H1 (cell line): ENCODE results near the gene NOS2. TPM values are rescaled to one million over a fixed set of nuclear protein-coding genes. Genes with fewer than 3 reads are reported as not detected.

Experiments used
- CTCF ChIA-PET: fragments of 300-600 bp; sonication (Branson Sonifier 250); formaldehyde crosslinking; loops from one replicate; lab custom pipeline; 2021; ENCODE audit not compliant: partially characterized antibody; lab: Charles Lee
- POLR2A ChIA-PET: fragments of 300-600 bp; sonication (Branson Sonifier 250); formaldehyde crosslinking; loops from one replicate; lab custom pipeline; 2021; ENCODE audit warnings: inconsistent platforms; ENCODE audit not compliant: partially characterized antibody; lab: Charles Lee
- DNase-seq, 2 experiments: peaks; one replicate each; pipeline versions ENCODE4 v3.0.0 to v3.0.0-alpha.2; 2010 to 2022; ENCODE audit warnings: low spot score in 2 of 2, low read depth in 1 of 2, mixed read lengths in 1 of 2
- FAIRE-seq: peaks from 2 replicates; lab custom pipeline; 2011; peaks lifted over from hg19 to GRCh38; lab: Jason Lieb, UNC
- H2AFZ ChIP-seq: 2 replicates; pipeline ENCODE4 v1.8.1; 2012; ENCODE audit warnings: low read length, inconsistent platforms
- H2AK5ac ChIP-seq: 2 replicates; pipeline ENCODE4 v1.6.1; 2013; ENCODE audit warnings: low read depth, low read length
- H2BK120ac ChIP-seq: replicated peaks from 2 replicates; pipeline ENCODE3; 2013; ENCODE audit warnings: low read depth, low read length, inconsistent platforms
- H2BK12ac ChIP-seq: 2 replicates; pipeline ENCODE4 v1.6.1; 2013; ENCODE audit warnings: low read depth, low read length
- H2BK15ac ChIP-seq: 2 replicates; pipeline ENCODE4 v1.6.1; 2013; ENCODE audit warnings: low read length
- H2BK20ac ChIP-seq: 2 replicates; pipeline ENCODE4 v1.6.1; 2013; ENCODE audit warnings: low read length
- H2BK5ac ChIP-seq: 2 replicates; pipeline ENCODE4 v1.6.1; 2013; ENCODE audit warnings: low read depth, low read length
- H3K14ac ChIP-seq: 2 replicates; pipeline ENCODE4 v1.6.1; 2013; ENCODE audit warnings: inconsistent platforms; ENCODE audit not compliant: insufficient read length
- H3K18ac ChIP-seq: 2 replicates; pipeline ENCODE4 v1.6.1; 2013; ENCODE audit warnings: low read length; ENCODE audit errors: extremely low read depth
- H3K23ac ChIP-seq: 2 replicates; pipeline ENCODE4 v1.6.1; 2013; ENCODE audit warnings: inconsistent platforms; ENCODE audit not compliant: insufficient read length
- H3K23me2 ChIP-seq: 2 replicates; pipeline ENCODE4 v1.6.1; 2013; ENCODE audit warnings: low read depth, low read length
- H3K27ac ChIP-seq: 2 replicates; pipeline ENCODE4 v1.6.1; 2011; ENCODE audit warnings: low read depth, low read length, inconsistent platforms
- H3K27me3 ChIP-seq, 4 experiments: replicated peaks in 1 of 4; 1 replicate in 1 of 4; 2 replicates in 3 of 4; pipeline versions ENCODE4 v1.6.1 to v1.8.1; 2011 to 2013; ENCODE audit warnings: low read length in 3 of 4, mild to moderate bottlenecking in 3 of 4, inconsistent platforms in 2 of 4, mixed read lengths in 2 of 4, moderate library complexity in 1 of 4; ENCODE audit not compliant: control insufficient read depth in 3 of 4, insufficient read depth in 3 of 4; ENCODE audit errors: extremely low read depth in 1 of 4
- H3K36me3 ChIP-seq, 4 experiments: 2 replicates each; pipeline versions ENCODE4 v1.6.1 to v1.8.1; 2011 to 2013; ENCODE audit warnings: mild to moderate bottlenecking in 4 of 4, low read length in 3 of 4, moderate library complexity in 2 of 4, control low read depth in 1 of 4, inconsistent platforms in 1 of 4; ENCODE audit not compliant: insufficient read depth in 4 of 4, control insufficient read depth in 2 of 4
- H3K4ac ChIP-seq: replicated peaks from 2 replicates; pipeline ENCODE3; 2013; ENCODE audit warnings: low read length, low read depth, mixed read lengths, inconsistent platforms; ENCODE audit not compliant: insufficient read length
- H3K4me1 ChIP-seq, 4 experiments: replicated peaks in 1 of 4; 1 replicate in 1 of 4; 2 replicates in 3 of 4; pipeline versions ENCODE4 v1.6.1 to v1.8.1; 2011 to 2013; ENCODE audit warnings: low read length in 3 of 4, inconsistent platforms in 2 of 4, mixed read lengths in 1 of 4; ENCODE audit not compliant: insufficient read depth in 4 of 4, control insufficient read depth in 3 of 4
- H3K4me2 ChIP-seq, 2 experiments: 2 replicates each; pipeline versions ENCODE4 v1.6.1 to v1.8.1; 2011 to 2013; ENCODE audit warnings: low read depth in 2 of 2, low read length in 2 of 2, control low read depth in 1 of 2, inconsistent platforms in 1 of 2, mild to moderate bottlenecking in 1 of 2; ENCODE audit not compliant: insufficient read depth in 1 of 2
- H3K4me3 ChIP-seq, 4 experiments: fragments of 200-600, 300-600 bp in 1 of 4; sonication (generic), shearing (Covaris generic), sonication (Bioruptor Twin) in 1 of 4; 2 replicates each; pipeline versions ENCODE4 v1.5.1 to v1.8.1; 2011 to 2016; ENCODE audit warnings: low read length in 4 of 4, low read depth in 3 of 4, control low read depth in 2 of 4, inconsistent platforms in 2 of 4, mild to moderate bottlenecking in 2 of 4, mixed read lengths in 1 of 4, moderate library complexity in 1 of 4; ENCODE audit not compliant: insufficient read depth in 2 of 4; ENCODE audit errors: extremely low read depth in 1 of 4
- H3K56ac ChIP-seq: replicated peaks from 2 replicates; pipeline ENCODE3; 2013; ENCODE audit warnings: low read depth, mild to moderate bottlenecking, mixed read lengths, low read length, inconsistent platforms; ENCODE audit not compliant: insufficient read length
- H3K79me1 ChIP-seq: 2 replicates; pipeline ENCODE4 v1.6.1; 2013; ENCODE audit warnings: low read depth, low read length, control low read depth
- H3K79me2 ChIP-seq, 2 experiments: 2 replicates each; pipeline versions ENCODE4 v1.6.1 to v1.8.1; 2012 to 2013; ENCODE audit warnings: low read length in 2 of 2, mild to moderate bottlenecking in 2 of 2, inconsistent platforms in 1 of 2; ENCODE audit not compliant: insufficient read depth in 2 of 2, control insufficient read depth in 1 of 2
- H3K9ac ChIP-seq, 4 experiments: replicated peaks in 1 of 4; 1 replicate in 1 of 4; 2 replicates in 3 of 4; pipeline versions ENCODE4 v1.6.1 to v1.8.1; 2011 to 2013; ENCODE audit warnings: low read depth in 3 of 4, low read length in 3 of 4, control low read depth in 2 of 4, mild to moderate bottlenecking in 2 of 4, moderate library complexity in 2 of 4, inconsistent platforms in 1 of 4; ENCODE audit errors: extremely low read depth in 1 of 4
- H3K9me3 ChIP-seq, 2 experiments: 2 replicates each; pipeline versions ENCODE4 v1.6.1 to v1.8.1; 2012 to 2013; ENCODE audit warnings: mild to moderate bottlenecking in 2 of 2, moderate library complexity in 2 of 2, control low read depth in 1 of 2, inconsistent platforms in 1 of 2, low read depth in 1 of 2, low read length in 1 of 2, mixed read lengths in 1 of 2; ENCODE audit not compliant: insufficient read depth in 2 of 2
- H4K20me1 ChIP-seq, 2 experiments: replicated peaks in 1 of 2; 2 replicates each; pipeline versions ENCODE3 to v1.8.1; 2011 to 2013; ENCODE audit warnings: inconsistent platforms in 2 of 2, low read length in 2 of 2, mild to moderate bottlenecking in 1 of 2; ENCODE audit not compliant: insufficient read depth in 2 of 2, control insufficient read depth in 1 of 2
- H4K5ac ChIP-seq: 2 replicates; pipeline ENCODE4 v1.6.1; 2013; ENCODE audit warnings: low read length, low read depth, mixed read lengths, inconsistent platforms; ENCODE audit not compliant: insufficient read length
- H4K8ac ChIP-seq: 2 replicates; pipeline ENCODE4 v1.8.0; 2013; ENCODE audit warnings: mild to moderate bottlenecking, moderate library complexity, low read length, inconsistent platforms; ENCODE audit not compliant: insufficient read depth; ENCODE audit errors: extremely low read depth
- H4K91ac ChIP-seq: replicated peaks from 2 replicates; pipeline ENCODE3; 2013; ENCODE audit warnings: low read length, mixed read lengths, inconsistent platforms; ENCODE audit not compliant: insufficient read length
- CEBPB ChIP-seq: IDR thresholded peaks from 2 replicates; pipeline ENCODE4 v1.6.1; 2012; ENCODE audit warnings: low read depth, low read length
- EP300 ChIP-seq, 2 experiments: IDR thresholded peaks; 1 replicate in 1 of 2; 2 replicates in 1 of 2; pipeline ENCODE4 v1.6.1; 2011 to 2012; ENCODE audit warnings: low read depth in 2 of 2, low read length in 2 of 2, mild to moderate bottlenecking in 2 of 2, borderline replicate concordance in 1 of 2, inconsistent platforms in 1 of 2, moderate library complexity in 1 of 2
- EZH2 ChIP-seq: fragments of 200-600 bp; sonication (generic); IDR thresholded peaks from 2 replicates; pipeline ENCODE4 v1.7.1; 2012; ENCODE audit warnings: low read depth, mild to moderate bottlenecking, moderate library complexity, low read length, inconsistent platforms; ENCODE audit not compliant: severe bottlenecking
- KDM1A ChIP-seq: fragments of 200-600, 300-600 bp; sonication (generic); IDR thresholded peaks from 2 replicates; pipeline ENCODE4 v1.7.1; 2016; ENCODE audit warnings: mild to moderate bottlenecking, low read length, borderline replicate concordance
- KDM5A ChIP-seq: fragments of 200-600 bp; IDR thresholded peaks from 2 replicates; pipeline ENCODE4 v1.7.1; 2012; ENCODE audit warnings: mild to moderate bottlenecking, low read length, inconsistent platforms, mixed read lengths
- POU5F1 ChIP-seq: IDR thresholded peaks from 2 replicates; pipeline ENCODE4 v1.6.1; 2011; ENCODE audit warnings: low read depth, mild to moderate bottlenecking, low read length, moderate library complexity
- SP4 ChIP-seq: IDR thresholded peaks from 2 replicates; pipeline ENCODE4 v1.6.1; 2012; ENCODE audit warnings: low read length, inconsistent platforms
- SRF ChIP-seq: IDR thresholded peaks from 2 replicates; pipeline ENCODE4 v1.6.1; 2011; ENCODE audit warnings: mild to moderate bottlenecking, low read depth, low read length, moderate library complexity
- TCF12 ChIP-seq: IDR thresholded peaks from 2 replicates; pipeline ENCODE4 v1.6.1; 2011; ENCODE audit warnings: low read depth, mild to moderate bottlenecking, low read length
- ZNF274 ChIP-seq: IDR thresholded peaks from 2 replicates; pipeline ENCODE4 v1.7.0; 2012; ENCODE audit warnings: low read length, borderline replicate concordance; ENCODE audit errors: extremely low read depth
- WGBS, 2 experiments: shearing (Covaris generic) in 1 of 2; methylation state at CpG; one replicate each; pipeline versions ENCODE4 v1.1.6 to v1.1.7; 2013 to 2015; ENCODE audit warnings: low lambda C conversion rate in 2 of 2, mixed read lengths in 2 of 2, inconsistent platforms in 1 of 2, low coverage in 1 of 2, missing lambda C conversion rate in 1 of 2; ENCODE audit not compliant: insufficient replicate concordance in 2 of 2, insufficient coverage in 1 of 2, insufficient read length in 1 of 2; ENCODE audit errors: extremely low coverage in 1 of 2, missing lambda C conversion rate in 1 of 2; 5-methylcytosine and 5-hydroxymethylcytosine counted together
- polyA plus RNA-seq, 7 experiments: library from polyadenylated mRNA; depleted of rRNA in 3 of 7; stranded (reverse) in 5 of 7; unstranded in 2 of 7; fragments of >200 nt in 5 of 7; fragments of 200-250 nt in 2 of 7; gene quantifications; 1 replicate in 5 of 7; 2 replicates in 1 of 7; 4 replicates in 1 of 7; pipeline versions ENCODE4 v1.2.1 to v1.2.3, GENCODE V29; 2011 to 2013; ENCODE audit warnings: missing spikeins in 2 of 7, mixed read lengths in 2 of 7
- total RNA-seq: library from RNA; stranded (reverse); fragmentation: NEBNext Ultra II Directional; extraction: Animal tissue kit (Norgen Biotek cat#: 25700); gene quantifications from 2 replicates; pipeline ENCODE4 v1.2.1, GENCODE V29; 2021
- TF ChIP-seq, protein P1 (sequence below): IDR thresholded peaks from 2 replicates; pipeline ENCODE4 v1.6.1; 2012; ENCODE audit warnings: inconsistent platforms

Gene NOS2
- total and polyA plus RNA-seq, 2 of the 8 experiments (the other 6 are each of a cell fraction or from before 2014, with no cell fraction given): 1.0 to 1.9 TPM

- H2BK20ac ChIP-seq: no peak overlapping the region
- no peak overlapping the region for H3K4me2 ChIP-seq
- POLR2A ChIA-PET: no interaction called here
- no peak overlapping the region for H3K4me3 ChIP-seq
- H3K4me1 ChIP-seq: 0 out of 7 replicates have a peak, but pooled peaks cover 0 to 2% (median 0%) of the 10 kb centered on the region in 4 experiments
- H2AFZ ChIP-seq: no peak overlapping the region
- no peaks in the 10 kb centered on the region; the same call in 1 of the 2 replicates for H3K79me1 ChIP-seq
- no peak overlapping the region for H2BK5ac ChIP-seq
- no peak overlapping the region for H3K9ac ChIP-seq
- H3K27me3 ChIP-seq: no peaks in the 10 kb centered on the region; a peak in 1 of 7 replicates
- WGBS, 2 experiments: 91% methylated on average over 19 of the region's 19 CpGs; no CpG with 5 or more reads in 1 of the 2 experiments
- no peak overlapping the region for H2BK15ac ChIP-seq
- H3K18ac ChIP-seq: no peak overlapping the region; the same call in 1 of the 2 replicates
- H3K36me3 ChIP-seq: no peaks in the 10 kb centered on the region
- CTCF ChIA-PET: interaction anchor here (1.0 to 12.0 kb wide), 6 partner anchors 13 to 100 kb away, joined by 3 to 338 read pairs (median 8); no protein-coding TSS in a partner anchor
- no peak overlapping the region for H3K14ac ChIP-seq
- H3K9me3 ChIP-seq: no peaks in the 10 kb centered on the region
- H2BK12ac ChIP-seq: no peak overlapping the region
- H4K8ac ChIP-seq: no peak overlapping the region
- no peak overlapping the region for H3K56ac ChIP-seq
- no peak overlapping the region for H2BK120ac ChIP-seq
- DNase-seq: peak in 1 of 2 experiments; percentile 35
- no peaks in the 10 kb centered on the region for H3K23me2 ChIP-seq
- no peak overlapping the region for H3K27ac ChIP-seq
- FAIRE-seq: no peak
- H3K79me2 ChIP-seq: no peaks in the 10 kb centered on the region
- H4K5ac ChIP-seq: no peak overlapping the region
- no peak overlapping the region for H4K91ac ChIP-seq
- no peaks in the 10 kb centered on the region for H4K20me1 ChIP-seq
- no peak overlapping the region for H2AK5ac ChIP-seq
- H3K4ac ChIP-seq: no peak overlapping the region
- TF ChIP-seq SP4: no peak
- TF ChIP-seq ZNF274: no peak
- TF ChIP-seq CEBPB: no peak
- TF ChIP-seq EP300 (IDR thresholded peaks at IDR 0.05; ENCODE audit: borderline replicate concordance in 1 of 2, low read depth in 2 of 2, low read length in 2 of 2): no peak
- TF ChIP-seq KDM1A: no peak
- TF ChIP-seq SRF: no peak
- TF ChIP-seq POU5F1: no peak
- TF ChIP-seq EZH2: no peak
- TF ChIP-seq TCF12: no peak
- TF ChIP-seq KDM5A: no peak
- TF ChIP-seq, protein P1, sequence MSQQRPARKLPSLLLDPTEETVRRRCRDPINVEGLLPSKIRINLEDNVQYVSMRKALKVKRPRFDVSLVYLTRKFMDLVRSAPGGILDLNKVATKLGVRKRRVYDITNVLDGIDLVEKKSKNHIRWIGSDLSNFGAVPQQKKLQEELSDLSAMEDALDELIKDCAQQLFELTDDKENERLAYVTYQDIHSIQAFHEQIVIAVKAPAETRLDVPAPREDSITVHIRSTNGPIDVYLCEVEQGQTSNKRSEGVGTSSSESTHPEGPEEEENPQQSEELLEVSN: no peak
- TF ChIP-seq, all 59 proteins: peak for 0
- H3K23ac ChIP-seq: no peak overlapping the region
Observed at GRCh38 chr17:27751622-27752490, 48.5 kb downstream of the NOS2 start.
